Sigmoid colon (tissue), 7 donors: ENCODE data around the gene MSLN. TPM values are rescaled to one million over a fixed set of nuclear protein-coding genes. Genes with fewer than 3 reads are reported as not detected.

Experiments
- DNase-seq: peaks from one replicate; pipeline ENCODE4 v3.0.0-alpha.2; 2019
- H3K27ac ChIP-seq, 4 donors: fragments of 200-600 bp; sonication (generic); one replicate each; pipeline ENCODE4 v1.5.1; 2016 to 2019; ENCODE audit warnings: mild to moderate bottlenecking in 1 of 4
- H3K27me3 ChIP-seq, 3 donors: fragments of 200-600 bp; sonication (generic); one replicate each; pipeline ENCODE4 v1.5.1; 2019; ENCODE audit warnings: mild to moderate bottlenecking in 1 of 3
- H3K36me3 ChIP-seq, 4 donors: fragments of 200-600 bp; sonication (generic); one replicate each; pipeline ENCODE4 v1.5.1; 2016 to 2019
- H3K4me1 ChIP-seq, 4 donors: fragments of 200-600 bp; sonication (generic); one replicate each; pipeline ENCODE4 v1.5.1; 2017 to 2019
- H3K4me3 ChIP-seq, 4 donors: fragments of 200-600 bp; sonication (generic); one replicate each; pipeline ENCODE4 v1.5.1; 2017 to 2019; ENCODE audit warnings: mild to moderate bottlenecking in 2 of 4, moderate library complexity in 1 of 4
- H3K9me3 ChIP-seq, 4 donors: fragments of 200-600 bp in 3 of 4; sonication (generic) in 3 of 4; one replicate each; pipeline versions ENCODE4 v1.5.1 to v1.6.1; 2013 to 2019
- CTCF ChIP-seq, 4 experiments: fragments of 450-650 bp in 3 of 4; fragments of 200-600 bp in 1 of 4; IDR thresholded peaks; one replicate each; pipeline ENCODE4 v1.5.1; 2016 to 2019; ENCODE audit warnings: antibody characterized with exemption in 4 of 4, mild to moderate bottlenecking in 3 of 4, moderate library complexity in 2 of 4
- EP300 ChIP-seq, 4 donors: sonication (generic); formaldehyde crosslinking; IDR thresholded peaks; one replicate each; pipeline ENCODE4 v1.6.1; 2017; ENCODE audit warnings: antibody characterized with exemption in 4 of 4
- POLR2A ChIP-seq, 2 donors: fragments of 450-650 bp; IDR thresholded peaks; one replicate each; pipeline ENCODE4 v1.6.1; 2016; ENCODE audit warnings: antibody characterized with exemption in 2 of 2, mild to moderate bottlenecking in 2 of 2, moderate library complexity in 2 of 2
- POLR2AphosphoS5 ChIP-seq, 4 donors: sonication (generic); formaldehyde crosslinking; IDR thresholded peaks; one replicate each; pipeline ENCODE4 v1.6.1; 2017; ENCODE audit warnings: antibody characterized with exemption in 4 of 4
- WGBS, 2 donors: extraction: QIAGEN DNeasy Blood & Tissue Kit; methylation state at CpG; one replicate each; pipeline ENCODE4 v1.1.7; 2013; 5-methylcytosine and 5-hydroxymethylcytosine counted together
- intact Hi-C: fragments of 100-400 bp; cut with DNase I; formaldehyde crosslinking; loops from one replicate; pipeline ENCODE4 v1.15.1; 2023
- polyA plus RNA-seq, 3 donors: library from polyadenylated mRNA; stranded (reverse); fragments of 200-250 nt; gene quantifications; one replicate each; pipeline ENCODE4 v1.2.3, GENCODE V29; 2013
- total RNA-seq, 4 donors: library from RNA; depleted of rRNA; stranded (reverse); fragments of >200 nt; gene quantifications; one replicate each; pipeline ENCODE4 v1.1.0, GENCODE V29; 2016
- donor health status: healthy with polysubstance abuse.
- donor health status: Bipolar disorder and iron deficiency.
- donor health status: healthy.

MSLN gene
- total and polyA plus RNA-seq, 7 donors = 0.54 to 3.5 (median 1.2) TPM; not detected in 3

GRCh38 chr16:801584-802363 is 41.2 kb downstream of the MSLN start:
- no peak for TF ChIP-seq POLR2AphosphoS5 (IDR thresholded peaks at IDR 0.05)
- no peak for TF ChIP-seq POLR2A (IDR thresholded peaks at IDR 0.05)
- no peak for TF ChIP-seq EP300 (IDR thresholded peaks at IDR 0.05)
- TF ChIP-seq CTCF (IDR thresholded peaks at IDR 0.05) = no peak
- Histone ChIP-seq H3K9me3 (peaks cover 0 to 3% (median 0%) of the 10 kb centered on the region in 4 donors), H3K4me1 (peaks cover 0 to 13% (median 8%) of the 10 kb centered on the region in 4 donors), H3K27me3 (peaks cover 19 to 73% (median 57%) of the 10 kb centered on the region in 3 donors), H3K36me3 (no peaks in the 10 kb centered on the region), H3K4me3 (no peak overlapping the region), H3K27ac (no peak overlapping the region)
- DNase-seq = no peak
- WGBS, 2 donors = 36 to 60% methylated on average over 22 of the region's 22 CpGs
- intact Hi-C loops = no loop called here

DNA sequence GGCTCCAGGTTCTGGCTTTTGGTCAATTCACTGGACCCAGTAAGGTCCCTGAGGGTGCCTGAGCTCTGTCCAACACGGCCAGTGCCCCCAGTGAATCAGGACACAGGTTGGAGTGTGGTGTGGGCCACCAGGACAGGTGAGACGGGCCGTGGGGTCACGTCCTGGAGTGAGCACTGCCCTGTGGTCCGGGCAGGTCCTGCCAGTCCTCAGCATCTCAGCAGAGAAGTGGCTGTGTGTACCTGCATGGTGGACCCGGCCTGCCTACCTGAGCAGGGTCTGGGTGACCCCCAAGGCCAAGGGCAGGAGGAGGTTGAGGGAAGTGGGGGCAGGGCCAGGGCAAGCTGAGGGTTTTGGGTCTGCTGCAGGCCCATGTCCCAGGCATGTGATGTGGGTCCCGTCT is 41.9 kb downstream of the MSLN start:
- TF ChIP-seq POLR2AphosphoS5 (IDR thresholded peaks at IDR 0.05) = no peak
- no peak for TF ChIP-seq EP300 (IDR thresholded peaks at IDR 0.05)
- intact Hi-C loops = no loop called here
- WGBS, 2 donors = 55 to 73% methylated on average over 7 of the region's 7 CpGs
- peaks cover 0 to 17% (median 11%) of the 10 kb centered on the region in 4 donors for H3K4me1 ChIP-seq
- DNase-seq = no peak
- no peak overlapping the region for H3K4me3 ChIP-seq
- H3K36me3 ChIP-seq = no peaks in the 10 kb centered on the region
- H3K27ac ChIP-seq = no peak overlapping the region
- H3K9me3 ChIP-seq = peaks cover 0 to 3% (median 0%) of the 10 kb centered on the region in 4 donors
- H3K27me3 ChIP-seq = peaks cover 14 to 67% (median 53%) of the 10 kb centered on the region in 3 donors

GRCh38 chr16:802914-803753 is 42.6 kb downstream of the MSLN start:
- Histone ChIP-seq H3K27me3 (peaks cover 14 to 60% (median 47%) of the 10 kb centered on the region in 3 donors), H3K27ac (no peak overlapping the region), H3K9me3 (peaks cover 0 to 3% (median 0%) of the 10 kb centered on the region in 4 donors), H3K4me1 (peaks cover 0 to 20% (median 12%) of the 10 kb centered on the region in 4 donors), H3K36me3 (no peaks in the 10 kb centered on the region), H3K4me3 (no peak overlapping the region)
- 71 to 76% methylated on average over 33 of the region's 33 CpGs for WGBS, 2 donors
- TF ChIP-seq POLR2AphosphoS5 (IDR thresholded peaks at IDR 0.05) (no peak), POLR2A (IDR thresholded peaks at IDR 0.05) (no peak), CTCF (IDR thresholded peaks at IDR 0.05) (no peak), EP300 (IDR thresholded peaks at IDR 0.05) (no peak)
- intact Hi-C loops = no loop called here
- DNase-seq = no peak

- DNase-seq = no peak
- Histone ChIP-seq H3K4me3 (no peak overlapping the region), H3K4me1 (peaks cover 0 to 26% (median 18%) of the 10 kb centered on the region in 4 donors), H3K36me3 (no peaks in the 10 kb centered on the region), H3K9me3 (no peaks in the 10 kb centered on the region), H3K27me3 (peaks cover 14 to 54% (median 44%) of the 10 kb centered on the region in 3 donors), H3K27ac (no peak overlapping the region)
- TF ChIP-seq EP300 (IDR thresholded peaks at IDR 0.05) = no peak
- TF ChIP-seq CTCF (IDR thresholded peaks at IDR 0.05) = no peak
- TF ChIP-seq POLR2A (IDR thresholded peaks at IDR 0.05) = no peak
- TF ChIP-seq POLR2AphosphoS5 (IDR thresholded peaks at IDR 0.05) = no peak
- WGBS, 2 donors = 34 to 57% methylated on average over 8 of the region's 8 CpGs
- intact Hi-C loops = no loop called here
These were observed 43.2 kb downstream of the MSLN start for GRCh38 chr16:803754-804080.
